ENCODE data around the gene MDM2.
A peak's percentile ranks its signal among the peaks of the same experiment; 100 is the strongest.

The MDM2 gene

DNA sequence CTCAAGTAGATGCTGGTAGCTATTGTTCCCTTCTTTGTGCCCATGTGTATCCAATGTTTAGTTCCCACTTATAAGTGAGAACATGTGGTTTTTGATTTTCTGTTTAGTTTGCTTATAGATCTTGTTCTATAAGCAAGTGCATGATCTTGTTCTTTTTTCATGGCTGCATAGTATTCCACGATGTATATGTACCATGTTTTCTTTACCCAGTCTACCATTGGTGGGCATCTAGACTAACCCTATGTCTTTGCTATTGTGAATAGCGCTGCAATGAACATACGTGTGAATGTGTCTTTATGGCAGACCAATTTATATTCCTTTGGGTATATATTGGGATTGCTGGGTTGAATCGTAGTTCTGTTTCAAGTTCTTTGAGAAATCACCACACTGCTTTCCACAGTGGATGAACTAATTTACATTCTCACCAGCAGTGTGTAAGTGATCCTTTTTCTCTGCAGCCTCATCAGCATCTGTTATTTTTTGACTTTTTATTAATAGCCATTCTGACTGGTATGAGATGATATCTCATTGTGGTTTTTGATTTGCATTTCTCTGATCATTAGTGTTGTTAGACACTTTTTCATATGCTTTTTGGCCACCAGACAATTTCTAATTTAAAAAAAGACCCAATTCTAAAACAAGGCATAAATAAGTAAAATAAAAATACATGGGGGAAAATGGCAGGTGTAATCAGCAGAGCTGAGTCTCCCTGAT is 74.4 kb downstream of the MDM2 start:
- no peak for DNase-seq

DNA sequence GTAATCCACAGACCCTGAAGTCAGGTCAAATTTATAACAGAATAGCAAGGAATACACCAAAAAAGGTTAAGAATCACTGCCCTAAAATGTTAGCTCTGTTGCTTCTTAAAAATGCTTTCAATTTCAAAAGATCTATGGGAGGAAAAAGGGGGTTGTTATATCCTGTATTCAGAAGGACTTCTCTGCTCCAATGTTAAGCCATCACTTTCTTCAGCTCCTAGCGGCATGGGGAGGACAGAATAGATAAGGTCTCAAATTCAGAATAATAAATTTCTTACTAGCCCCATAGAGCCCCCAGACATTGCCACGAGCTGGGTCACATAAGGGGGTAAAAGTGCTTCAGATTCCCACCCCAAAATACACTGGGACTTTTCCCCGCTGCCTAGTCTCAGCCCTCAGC is 75.2 kb downstream of the MDM2 start:
- DNase-seq = no peak

DNA sequence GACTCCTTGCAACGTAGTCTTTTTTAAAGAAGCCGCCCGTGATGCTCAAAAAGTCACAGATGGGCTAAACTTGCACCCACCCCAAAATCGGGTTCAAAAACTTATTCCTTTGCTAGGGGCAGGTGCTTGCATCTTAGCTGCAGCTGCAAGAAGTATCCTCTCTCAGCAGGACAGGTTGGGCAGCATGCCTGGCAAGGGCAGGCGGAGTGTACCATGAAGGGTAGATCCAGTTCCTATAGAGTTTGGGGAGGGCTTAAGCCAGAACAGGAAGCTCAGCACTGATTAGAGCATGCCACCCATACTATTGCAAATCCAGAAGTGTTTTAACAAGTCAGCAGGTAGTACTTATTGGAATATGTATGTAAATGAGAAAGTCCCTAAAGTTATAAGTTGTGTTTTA is 76.3 kb downstream of the MDM2 start:
- DNase-seq = no peak

DNA sequence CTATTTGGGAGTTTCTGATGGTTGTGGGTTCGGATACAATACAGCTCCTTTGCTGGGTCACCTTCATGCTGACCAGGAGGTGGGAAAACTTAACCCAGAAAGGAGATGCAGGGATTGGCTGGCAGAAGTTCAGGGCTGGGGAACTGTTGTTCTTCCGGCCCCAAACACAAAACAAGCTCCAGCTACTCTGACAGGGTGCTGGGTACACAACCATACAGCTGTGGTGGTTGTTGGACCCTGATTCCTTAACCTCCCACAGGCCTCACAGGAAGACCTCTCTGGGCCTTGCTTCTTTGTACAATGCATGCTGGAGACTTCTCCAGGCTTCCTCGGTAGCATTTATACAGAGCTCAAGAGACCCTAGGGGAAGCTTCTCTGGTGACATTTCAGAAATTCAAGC is 77.4 kb downstream of the MDM2 start:
- no peak for DNase-seq

DNA sequence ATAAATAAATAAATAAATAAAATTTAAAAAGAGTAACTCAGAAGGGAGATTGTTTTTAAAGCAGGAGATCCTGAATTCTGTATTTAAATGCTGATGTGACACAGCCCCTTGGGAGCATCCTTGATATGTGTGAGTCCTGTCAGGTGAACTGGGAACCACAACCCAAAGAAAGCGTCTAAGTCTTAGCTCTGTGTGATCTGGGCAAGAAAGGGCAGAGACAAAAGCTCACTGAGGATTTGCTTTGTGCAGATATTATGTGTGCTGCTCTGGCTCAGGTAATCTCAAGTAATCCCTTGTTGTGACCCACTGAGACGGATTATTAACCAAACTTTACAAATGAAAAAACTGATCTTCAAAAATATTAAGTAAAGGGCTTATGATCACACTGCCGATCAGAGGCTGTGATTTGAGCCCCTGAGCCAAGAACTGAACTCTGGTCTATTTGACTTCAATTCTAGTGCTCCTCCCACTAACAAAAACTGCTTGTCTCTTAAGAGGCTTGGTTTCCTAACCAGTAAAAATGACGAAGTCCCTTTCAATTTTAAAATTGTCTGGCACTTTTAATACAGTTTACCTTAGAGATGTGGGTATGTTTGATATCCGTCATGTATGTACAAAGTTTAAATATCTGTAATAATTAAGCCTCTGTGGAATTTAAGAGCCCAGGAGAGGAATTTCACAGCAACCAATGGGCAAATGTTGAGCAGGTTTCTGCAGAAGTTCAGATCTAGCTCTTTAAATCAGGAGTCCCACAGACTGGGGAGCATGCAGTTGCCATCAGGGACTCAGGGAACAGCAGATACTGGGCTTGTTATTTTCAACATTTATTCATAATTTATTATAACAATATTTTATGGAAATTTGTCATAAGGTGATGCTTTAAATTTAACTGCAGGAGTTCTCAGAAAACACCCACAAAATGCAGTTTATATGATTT is 78.9 kb downstream of the MDM2 start:
- no peak for DNase-seq

DNA sequence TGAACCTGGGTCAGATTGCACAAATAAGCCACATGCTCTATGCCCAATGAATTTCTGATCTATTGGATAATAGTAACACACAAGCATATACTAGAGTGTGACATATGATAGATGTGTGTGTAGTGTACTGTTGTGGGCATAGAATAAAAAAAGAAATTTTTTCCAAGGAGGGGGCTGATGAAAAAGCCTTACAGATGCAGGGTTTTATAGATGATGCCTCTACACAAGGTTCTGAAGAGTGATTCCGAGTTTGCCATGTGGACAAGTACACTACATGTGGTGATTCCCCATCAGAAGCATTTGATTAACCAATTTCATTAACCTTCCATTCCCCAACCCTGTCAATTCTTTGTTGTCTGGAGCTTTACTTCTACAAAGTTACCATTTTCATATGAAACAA is 79.7 kb downstream of the MDM2 start:
- no peak for DNase-seq

DNA sequence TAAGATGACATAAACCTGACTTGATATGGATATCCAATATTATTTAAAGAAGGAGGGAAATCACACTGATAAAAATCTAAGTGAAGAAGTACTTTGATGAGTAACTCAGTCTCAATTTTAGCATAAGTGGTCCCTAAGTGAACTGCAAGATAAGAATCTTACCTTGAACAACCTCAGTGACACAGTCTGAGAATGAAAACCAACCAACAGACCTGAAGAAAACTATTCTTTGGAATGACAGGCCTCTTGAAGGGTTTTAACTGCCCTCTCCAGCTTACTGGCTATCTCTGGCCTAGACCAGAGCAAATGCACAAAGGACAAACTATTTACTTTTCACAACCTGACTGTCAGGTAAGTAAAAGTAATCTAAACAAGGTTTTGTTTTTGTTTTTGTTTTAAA is 80.3 kb downstream of the MDM2 start:
- DNase-seq = no peak

DNA sequence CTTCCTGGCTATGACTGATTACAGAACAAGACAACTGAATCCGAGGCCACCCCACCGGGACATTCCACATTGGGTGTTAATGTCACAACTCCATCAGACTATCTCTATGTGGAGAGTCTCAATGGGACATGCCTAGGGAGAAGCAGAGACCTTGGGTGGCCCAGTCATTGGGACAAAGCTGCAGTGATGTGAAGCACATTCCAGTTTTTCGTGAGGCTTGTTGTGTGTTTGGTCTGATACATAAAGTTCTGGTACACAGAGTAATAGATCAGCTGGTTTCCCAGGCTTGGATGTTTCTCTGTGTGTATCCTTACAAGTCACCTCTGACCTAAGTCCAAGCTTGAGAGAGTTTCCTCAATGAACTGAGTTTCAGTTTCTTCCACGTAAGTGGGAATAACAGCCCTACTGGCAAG is 82.7 kb downstream of the MDM2 start:
- no peak for DNase-seq

DNA sequence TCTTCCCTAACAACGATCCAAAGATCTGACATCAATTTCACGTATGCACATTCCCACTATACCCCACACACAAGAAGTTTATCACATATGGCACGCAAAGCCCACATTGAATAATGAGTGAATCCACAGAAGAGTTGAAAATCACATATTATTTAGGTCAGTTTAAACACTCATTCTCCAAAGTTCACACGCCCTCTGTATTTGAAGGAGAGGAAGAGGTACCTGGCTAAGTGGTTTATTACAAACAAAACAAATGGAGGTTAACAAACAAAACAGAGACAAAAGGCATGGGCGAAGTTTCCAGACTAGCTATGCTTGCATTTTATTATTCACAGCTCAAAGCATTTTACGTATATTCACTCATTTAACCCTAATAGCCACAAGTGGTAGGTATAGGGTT is 83.2 kb downstream of the MDM2 start:
- no peak for DNase-seq

DNA sequence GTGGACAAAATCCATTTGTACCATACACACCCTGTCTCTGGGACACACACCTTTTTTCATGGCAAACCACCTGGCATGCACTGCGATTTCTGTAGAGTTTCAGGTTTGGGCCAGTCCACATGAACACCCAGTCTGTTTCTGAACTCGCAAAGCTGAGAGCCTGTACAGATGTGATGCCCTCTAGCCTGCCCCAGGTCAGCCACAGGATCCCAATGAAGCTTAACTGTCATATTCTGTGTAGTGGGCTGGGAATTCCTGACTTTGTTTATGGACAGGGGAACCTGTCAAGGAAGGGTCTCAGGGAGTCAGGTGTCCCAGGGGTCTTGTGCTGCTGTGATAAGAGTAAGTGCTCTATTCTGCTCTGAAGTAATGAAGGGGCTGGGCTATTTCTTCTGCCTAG is 85.2 kb downstream of the MDM2 start:
- no peak for DNase-seq

DNA sequence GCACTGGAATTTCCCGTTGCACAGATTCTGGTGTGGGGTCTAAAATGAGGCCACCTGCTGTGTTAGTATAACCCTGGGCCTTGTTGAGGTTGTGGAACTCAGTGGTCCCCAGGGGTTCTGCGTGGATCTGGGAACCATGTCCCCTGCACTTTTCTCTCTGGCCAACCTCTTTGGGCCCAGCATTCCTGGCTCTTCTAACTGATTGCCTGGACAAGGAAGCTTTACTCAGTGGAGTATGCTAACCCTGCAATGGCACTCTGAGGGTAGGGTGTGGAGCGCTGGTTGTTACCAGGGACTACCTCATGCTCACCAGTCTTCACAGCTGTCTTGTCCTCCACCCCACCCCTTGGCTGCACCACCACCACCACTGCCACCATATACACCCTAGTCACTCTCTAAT is 85.8 kb downstream of the MDM2 start:
- no peak for DNase-seq

DNA sequence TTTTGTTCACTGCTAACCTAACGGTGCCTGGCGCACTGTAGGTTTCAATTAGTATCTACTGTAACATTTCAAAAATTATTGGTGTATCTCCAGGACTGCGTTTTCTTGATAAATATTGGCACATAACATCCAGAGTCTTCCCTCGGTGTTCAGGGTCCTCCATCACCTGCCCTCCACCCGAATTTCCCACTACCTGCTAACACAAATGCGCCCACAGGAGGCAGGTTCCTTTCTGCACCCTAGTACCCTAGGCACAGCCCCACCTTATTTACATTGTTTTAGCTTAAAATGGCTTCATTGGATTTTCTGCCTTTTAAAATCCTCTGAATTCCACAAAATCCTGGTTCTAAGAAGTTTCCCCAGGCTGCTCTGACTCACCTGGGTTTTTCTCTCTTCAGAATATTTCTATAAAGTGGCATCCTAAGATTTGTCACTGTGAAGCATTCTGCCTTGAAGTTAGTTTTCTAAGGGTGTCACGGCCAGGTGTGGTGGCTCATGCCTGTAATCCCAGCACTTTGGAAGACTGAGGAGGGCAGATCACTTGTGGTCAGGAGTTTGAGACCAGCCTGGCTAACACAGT is 86.4 kb downstream of the MDM2 start:
- DNase-seq = no peak

DNA sequence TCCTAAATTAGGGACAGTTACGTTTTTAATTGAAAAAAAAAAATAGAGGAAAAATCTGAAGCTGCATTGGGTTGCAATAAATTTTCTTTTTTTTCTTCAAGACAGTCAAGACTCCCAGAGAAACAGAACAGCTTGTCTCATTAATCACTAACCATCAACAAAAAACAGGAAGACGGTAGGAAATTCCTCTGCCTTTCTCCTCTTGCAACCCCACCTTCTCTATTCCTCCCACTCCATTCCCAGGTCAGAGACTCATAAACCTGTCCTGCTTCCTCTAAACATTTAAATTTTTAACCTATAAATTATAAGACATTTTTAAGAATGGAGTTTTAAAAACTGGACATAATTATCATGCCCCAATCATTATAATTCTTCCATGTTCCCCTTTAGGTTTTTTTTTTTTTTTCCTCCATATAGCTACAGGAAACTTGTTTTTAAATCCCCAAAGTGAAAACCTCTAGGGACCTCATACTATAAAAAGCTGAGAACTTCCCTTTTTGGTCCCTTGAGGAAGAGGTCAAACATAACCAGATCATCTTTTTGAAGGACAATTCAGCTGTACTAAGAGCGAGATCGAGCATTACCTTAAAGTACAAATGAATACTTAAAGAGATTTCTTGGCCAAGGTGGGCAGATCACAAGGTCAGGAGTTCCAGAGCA is 89.0 kb downstream of the MDM2 start:
- no peak for DNase-seq

DNA sequence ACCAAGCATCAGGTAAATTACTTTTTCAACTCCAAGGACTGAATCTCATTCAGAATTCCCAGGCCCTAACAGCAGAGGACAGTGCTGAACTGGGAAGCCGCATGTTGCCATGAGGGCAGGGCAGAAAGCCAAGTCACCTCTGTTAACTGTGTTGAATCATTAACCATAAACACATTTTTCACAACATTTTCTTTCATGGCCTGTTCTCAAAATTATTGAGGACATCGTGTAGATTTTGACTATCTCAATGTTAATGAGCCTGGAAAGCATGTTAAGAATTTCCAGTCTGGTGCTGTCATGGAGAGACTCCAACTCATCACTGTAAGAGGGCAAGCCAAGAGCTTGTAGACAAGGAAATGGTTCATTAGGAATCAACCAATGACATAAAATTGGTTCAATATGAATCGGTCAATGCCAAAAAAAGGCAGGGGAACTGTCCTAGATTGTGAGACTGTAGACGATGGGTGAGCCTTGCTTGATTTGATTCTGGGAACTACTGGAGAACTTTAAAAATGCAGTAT is 91.3 kb downstream of the MDM2 start:
- DNase-seq = peak; percentile 70

DNA sequence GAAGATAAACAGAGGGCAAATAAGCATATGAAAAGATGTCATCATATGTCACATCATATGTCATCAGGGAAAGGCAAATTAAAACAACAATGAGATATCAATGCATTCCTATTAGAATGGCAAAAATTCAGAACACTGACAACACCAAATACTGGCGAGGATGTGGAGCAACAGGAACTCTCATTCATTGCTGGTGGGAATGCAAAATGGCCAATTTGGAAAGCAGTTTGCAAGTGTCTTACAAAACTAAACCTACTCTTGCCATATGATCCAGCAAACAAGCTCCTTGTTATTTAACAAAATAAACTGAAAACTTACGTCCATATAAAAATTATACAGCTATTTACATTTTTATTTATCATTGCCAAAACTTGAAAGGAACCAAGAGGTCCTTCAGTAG is 92.3 kb downstream of the MDM2 start:
- DNase-seq = no peak
